ENCODE data around the gene NUPR1.

GRCh38 chr16:28563218-28563617, 24.4 kb upstream of the NUPR1 start:
- TF ChIP-seq CTCF (IDR thresholded peaks at IDR 0.05; ENCODE audit: insufficient read depth, low read length) (no peak), SPI1 (IDR thresholded peaks at IDR 0.05; ENCODE audit: borderline replicate concordance, low read depth) (no peak), POLR2AphosphoS5 (IDR thresholded peaks at IDR 0.05; ENCODE audit: low read depth) (no peak), REST (IDR thresholded peaks at IDR 0.05; ENCODE audit: insufficient replicate concordance, low read depth) (no peak), GABPA (IDR thresholded peaks at IDR 0.05; ENCODE audit: low read depth) (no peak)

Data from HL-60 (cell line).